HUES48 (cell line): ENCODE results near the gene GRAPL.
"Not testable (repeated sequence)": the region's sequence is repeated elsewhere in the genome, so short reads cannot be mapped to it uniquely, and the experiment has no call there.

Source experiments
- H3K27ac ChIP-seq: one replicate; pipeline ENCODE4 v1.7.0; 2013; ENCODE audit warnings: low read depth, low read length, inconsistent platforms
- H3K27me3 ChIP-seq: 2 replicates; pipeline ENCODE4 v1.6.1; 2013; ENCODE audit warnings: mild to moderate bottlenecking, low read length; ENCODE audit not compliant: control insufficient read depth, insufficient read depth
- H3K36me3 ChIP-seq: 2 replicates; pipeline ENCODE4 v1.6.1; 2013; ENCODE audit warnings: low read length; ENCODE audit not compliant: control insufficient read depth, insufficient read depth
- H3K4me1 ChIP-seq: 2 replicates; pipeline ENCODE4 v1.6.1; 2013; ENCODE audit warnings: mild to moderate bottlenecking, low read length; ENCODE audit not compliant: control insufficient read depth, insufficient read depth
- H3K4me3 ChIP-seq: 2 replicates; pipeline ENCODE4 v1.5.1; 2013; ENCODE audit warnings: mild to moderate bottlenecking, low read depth, low read length
- H3K9ac ChIP-seq: 2 replicates; pipeline ENCODE4 v1.6.1; 2013; ENCODE audit warnings: mild to moderate bottlenecking, low read depth, low read length, moderate library complexity
- H3K9me3 ChIP-seq: 2 replicates; pipeline ENCODE4 v1.6.1; 2013; ENCODE audit warnings: low read length; ENCODE audit not compliant: control insufficient read depth, insufficient read depth

Gene GRAPL

GRCh38 chr17:19142419-19142818 lies 15.0 kb downstream of the GRAPL start:
- H3K27ac ChIP-seq, H3K27me3 ChIP-seq, H3K9ac ChIP-seq, H3K4me1 ChIP-seq, H3K36me3 ChIP-seq, H3K4me3 ChIP-seq, H3K9me3 ChIP-seq: not testable (repeated sequence)

GRCh38 chr17:19143097-19143777 lies 15.8 kb downstream of the GRAPL start:
- not testable (repeated sequence) for H3K9me3 ChIP-seq, H3K27me3 ChIP-seq, H3K36me3 ChIP-seq, H3K4me1 ChIP-seq, H3K4me3 ChIP-seq, H3K27ac ChIP-seq, H3K9ac ChIP-seq

GRCh38 chr17:19144373-19144772 lies 17.0 kb downstream of the GRAPL start:
- not testable (repeated sequence) for H3K9ac ChIP-seq

GRCh38 chr17:19145471-19145870 lies 18.1 kb downstream of the GRAPL start:
- H3K4me3 ChIP-seq, H3K9me3 ChIP-seq, H3K4me1 ChIP-seq: not testable (repeated sequence)

More at GRCh38 chr17:19144373-19144772, 17.0 kb downstream of the GRAPL start:
- not testable (repeated sequence) for H3K4me1 ChIP-seq, H3K4me3 ChIP-seq, H3K36me3 ChIP-seq, H3K9me3 ChIP-seq, H3K27ac ChIP-seq, H3K27me3 ChIP-seq

GRCh38 chr17:19150678-19151615 lies 23.6 kb downstream of the GRAPL start:
- H3K36me3 ChIP-seq, H3K4me1 ChIP-seq, H3K27me3 ChIP-seq, H3K27ac ChIP-seq, H3K4me3 ChIP-seq, H3K9me3 ChIP-seq, H3K9ac ChIP-seq: not testable (repeated sequence)

More at GRCh38 chr17:19145471-19145870, 18.1 kb downstream of the GRAPL start:
- H3K27me3 ChIP-seq, H3K27ac ChIP-seq, H3K36me3 ChIP-seq, H3K9ac ChIP-seq: not testable (repeated sequence)

- not testable (repeated sequence) for H3K36me3 ChIP-seq, H3K9ac ChIP-seq, H3K9me3 ChIP-seq, H3K4me1 ChIP-seq, H3K27me3 ChIP-seq, H3K27ac ChIP-seq, H3K4me3 ChIP-seq
These were observed 30.2 kb downstream of the GRAPL start for GRCh38 chr17:19157628-19158027.

- not testable (repeated sequence) for H3K9ac ChIP-seq, H3K4me1 ChIP-seq, H3K4me3 ChIP-seq, H3K36me3 ChIP-seq, H3K27me3 ChIP-seq, H3K9me3 ChIP-seq, H3K27ac ChIP-seq
These were observed 31.1 kb downstream of the GRAPL start for GRCh38 chr17:19158478-19158877.

- not testable (repeated sequence) for H3K27ac ChIP-seq, H3K36me3 ChIP-seq, H3K9ac ChIP-seq, H3K9me3 ChIP-seq, H3K4me1 ChIP-seq, H3K27me3 ChIP-seq, H3K4me3 ChIP-seq
These were observed 31.5 kb downstream of the GRAPL start for GRCh38 chr17:19158938-19159337.

- not testable (repeated sequence) for H3K27ac ChIP-seq, H3K27me3 ChIP-seq, H3K36me3 ChIP-seq, H3K9ac ChIP-seq, H3K9me3 ChIP-seq, H3K4me1 ChIP-seq, H3K4me3 ChIP-seq
These were observed 34.1 kb downstream of the GRAPL start for GRCh38 chr17:19161308-19162107.

- not testable (repeated sequence) for H3K36me3 ChIP-seq, H3K9me3 ChIP-seq, H3K27me3 ChIP-seq, H3K9ac ChIP-seq, H3K4me3 ChIP-seq, H3K27ac ChIP-seq, H3K4me1 ChIP-seq
These were observed 35.2 kb downstream of the GRAPL start for GRCh38 chr17:19162384-19163216.
